PC-3 (cell line): Measurements from ENCODE around the gene TOR1B. TPM values are rescaled to one million over a fixed set of nuclear protein-coding genes. Genes with fewer than 3 reads are reported as not detected.

Source experiments
- ATAC-seq: fragments of 200-7000 bp; cut with Tn5 transposase; 2 replicates; pipeline ENCODE4 v1.9.1; 2020; ENCODE audit warnings: mild to moderate bottlenecking, moderate library complexity
- BruUV-seq: library from RNA; stranded (reverse); fragments of 400-500 nt; replicated peaks from 2 replicates; lab custom pipeline; 2021; lab: Mats Ljungman, UMichigan
- CTCF ChIA-PET: fragments of 300-600 bp; sonication (Branson Sonifier 250); formaldehyde crosslinking; loops from one replicate; lab custom pipeline; 2022; ENCODE audit warnings: antibody characterized with exemption; lab: Charles Lee
- POLR2A ChIA-PET: fragments of 300-600 bp; sonication (Branson Sonifier 250); formaldehyde crosslinking; loops from one replicate; lab custom pipeline; 2022; ENCODE audit warnings: antibody characterized with exemption; ENCODE audit not compliant: unreplicated experiment; lab: Charles Lee
- DNase-seq: peaks from one replicate; pipeline ENCODE4 v3.0.0-alpha.2; 2015
- H2AFZ ChIP-seq: fragments of 300-600 bp; sonication (generic); 2 replicates; pipeline ENCODE4 v1.6.0; 2016; ENCODE audit warnings: antibody characterized with exemption, low read length
- H3F3A ChIP-seq: fragments of 300-600 bp; sonication (generic); one replicate; pipeline ENCODE4 v1.6.0; 2017; ENCODE audit warnings: antibody characterized with exemption, low read length, control low read depth, mild to moderate bottlenecking; ENCODE audit not compliant: unreplicated experiment
- H3K27ac ChIP-seq: fragments of 300-600 bp; sonication (generic); 2 replicates; pipeline ENCODE4 v1.5.1; 2016; ENCODE audit warnings: mild to moderate bottlenecking, low read length
- H3K27me3 ChIP-seq: fragments of 300-600 bp; sonication (generic); 2 replicates; pipeline ENCODE4 v1.6.1; 2016; ENCODE audit warnings: low read length, mixed read lengths
- H3K36me3 ChIP-seq: fragments of 300-600 bp; sonication (generic); 2 replicates; pipeline ENCODE4 v1.6.1; 2016; ENCODE audit warnings: low read depth, mixed run types, low read length, mixed read lengths
- H3K4me1 ChIP-seq: fragments of 300-600 bp; sonication (generic); 2 replicates; pipeline ENCODE4 v1.5.1; 2016; ENCODE audit warnings: low read length; ENCODE audit not compliant: insufficient read depth
- H3K4me2 ChIP-seq: fragments of 300-600 bp; sonication (generic); 2 replicates; pipeline ENCODE4 v1.6.0; 2016; ENCODE audit warnings: low read length
- H3K4me3 ChIP-seq: fragments of 300-600 bp; sonication (generic); 2 replicates; pipeline ENCODE4 v1.5.1; 2016; ENCODE audit warnings: mild to moderate bottlenecking, low read length, mixed read lengths
- H3K79me2 ChIP-seq: fragments of 300-600 bp; sonication (generic); 2 replicates; pipeline ENCODE4 v1.6.1; 2017; ENCODE audit warnings: low read length, mixed read lengths
- H3K9ac ChIP-seq: fragments of 300-600 bp; sonication (generic); 2 replicates; pipeline ENCODE4 v1.6.0; 2016; ENCODE audit warnings: mild to moderate bottlenecking, low read length
- H3K9me2 ChIP-seq: fragments of 300-600 bp; sonication (generic); replicated peaks from 2 replicates; pipeline ENCODE4 v1.6.1; 2016; ENCODE audit warnings: mixed run types, low read length, mixed read lengths
- H3K9me3 ChIP-seq: fragments of 300-600 bp; sonication (generic); 2 replicates; pipeline ENCODE4 v1.6.1; 2016; ENCODE audit warnings: low read length, mixed read lengths
- H4K20me1 ChIP-seq: fragments of 300-600 bp; sonication (generic); 2 replicates; pipeline ENCODE4 v1.6.1; 2016; ENCODE audit warnings: low read length, mixed read lengths
- CTCF ChIP-seq: fragments of 300-600 bp; sonication (generic); conservative IDR thresholded peaks from 2 replicates; pipeline ENCODE4 v1.5.1; 2017; ENCODE audit warnings: antibody characterized with exemption, low read depth, mild to moderate bottlenecking, low read length
- EZH2 ChIP-seq: fragments of 300-600 bp; sonication (generic); IDR thresholded peaks from one replicate; pipeline ENCODE4 v1.6.1; 2017; ENCODE audit warnings: antibody characterized with exemption, mild to moderate bottlenecking, low read length; ENCODE audit not compliant: unreplicated experiment
- EZH2phosphoT487 ChIP-seq: fragments of 300-600 bp; sonication (generic); IDR thresholded peaks from 2 replicates; pipeline ENCODE4 v1.6.1; 2018; ENCODE audit warnings: mild to moderate bottlenecking, antibody characterized with exemption, low read length, borderline replicate concordance
- intact Hi-C: fragments of 100-400 bp; cut with micrococcal nuclease; formaldehyde crosslinking; loops from 2 replicates; pipeline ENCODE4 v1.9.0; 2023
- total RNA-seq: library from RNA; depleted of rRNA; stranded (reverse); fragments of >200 nt; gene quantifications from 2 replicates; pipeline ENCODE4 v1.2.3, GENCODE V29; 2014

Gene TOR1B
- total RNA-seq, 1 experiment from 2014 or later: 12.8 TPM

GRCh38 chr9:129845373-129845772 is 42.4 kb downstream of the TOR1B start:
- H4K20me1 ChIP-seq: no peaks in the 10 kb centered on the region
- POLR2A ChIA-PET: no interaction called here
- H2AFZ ChIP-seq: no peak overlapping the region
- H3K9me2 ChIP-seq: no peaks in the 10 kb centered on the region
- H3K36me3 ChIP-seq: no peaks in the 10 kb centered on the region
- H3K27me3 ChIP-seq: no peaks in the 10 kb centered on the region
- intact Hi-C loops: no loop called here
- no peak overlapping the region for H3K9ac ChIP-seq
- TF ChIP-seq EZH2phosphoT487 (no peak), CTCF (no peak), EZH2 (no peak)
- H3K79me2 ChIP-seq: no peaks in the 10 kb centered on the region
- CTCF ChIA-PET: no interaction called here
- H3K4me2 ChIP-seq: no peak overlapping the region
- H3F3A ChIP-seq: no peaks in the 10 kb centered on the region
- no peak for DNase-seq
- no peak overlapping the region for H3K27ac ChIP-seq
- BruUV-seq: no TSS peak
- no peak overlapping the region for H3K4me3 ChIP-seq
- ATAC-seq: no peak
- H3K9me3 ChIP-seq: no peaks in the 10 kb centered on the region
- H3K4me1 ChIP-seq: no peaks in the 10 kb centered on the region

- Histone ChIP-seq H2AFZ (no peak overlapping the region), H3K36me3 (no peaks in the 10 kb centered on the region), H3K4me3 (no peak overlapping the region), H3F3A (no peaks in the 10 kb centered on the region), H3K27me3 (no peaks in the 10 kb centered on the region), H3K27ac (no peak overlapping the region), H3K4me1 (no peaks in the 10 kb centered on the region), H3K9ac (no peak overlapping the region), H3K4me2 (no peak overlapping the region), H4K20me1 (no peaks in the 10 kb centered on the region), H3K9me3 (no peaks in the 10 kb centered on the region), H3K79me2 (no peaks in the 10 kb centered on the region), H3K9me2 (no peaks in the 10 kb centered on the region)
- ATAC-seq (no peak), DNase-seq (no peak)
- CTCF ChIA-PET: no interaction called here
- TF ChIP-seq EZH2 (no peak), EZH2phosphoT487 (no peak)
- no TSS peak for BruUV-seq
- intact Hi-C loops: no loop called here
- POLR2A ChIA-PET: no interaction called here
Measured at GRCh38 chr9:129848712-129849441, 45.9 kb downstream of the TOR1B start.

GRCh38 chr9:129849901-129850300 is 46.9 kb downstream of the TOR1B start:
- no peaks in the 10 kb centered on the region for H3K4me1 ChIP-seq
- H3K36me3 ChIP-seq: no peaks in the 10 kb centered on the region
- CTCF ChIA-PET: no interaction called here
- no peak overlapping the region for H3K9ac ChIP-seq
- no peak overlapping the region for H2AFZ ChIP-seq
- DNase-seq (no peak), ATAC-seq (no peak)
- no peak overlapping the region for H3K27ac ChIP-seq
- H3F3A ChIP-seq: no peaks in the 10 kb centered on the region
- TF ChIP-seq EZH2phosphoT487: no peak
- no peak for TF ChIP-seq CTCF
- TF ChIP-seq EZH2: no peak
- H4K20me1 ChIP-seq: no peaks in the 10 kb centered on the region
- no peaks in the 10 kb centered on the region for H3K9me2 ChIP-seq
- H3K4me2 ChIP-seq: no peak overlapping the region
- H3K4me3 ChIP-seq: no peak overlapping the region
- intact Hi-C loops: no loop called here
- H3K9me3 ChIP-seq: no peaks in the 10 kb centered on the region
- POLR2A ChIA-PET: no interaction called here
- no peaks in the 10 kb centered on the region for H3K79me2 ChIP-seq
- H3K27me3 ChIP-seq: no peaks in the 10 kb centered on the region
- BruUV-seq: no TSS peak
